HepG2 (cell line): ENCODE data around the gene NOTCH4. TPM values are rescaled to one million over a fixed set of nuclear protein-coding genes. Genes with fewer than 3 reads are reported as not detected.

ENCODE experiments used
- ATM ChIP-seq: fragments of 450-650 bp; IDR thresholded peaks from 2 replicates; pipeline ENCODE4 v1.7.1; 2017; ENCODE audit warnings: mild to moderate bottlenecking, borderline replicate concordance
- CSRNP1 ChIP-seq: sonication (generic); formaldehyde crosslinking; IDR thresholded peaks from 2 replicates; pipeline ENCODE4 v1.8.1; 2023; ENCODE audit warnings: mild to moderate bottlenecking, missing genetic modification reagents
- DNMT3B ChIP-seq: conservative IDR thresholded peaks from 2 replicates; pipeline ENCODE4 v1.6.1; 2016; ENCODE audit warnings: missing biosample characterization, control low read depth
- GLMP ChIP-seq: sonication (generic); formaldehyde crosslinking; IDR thresholded peaks from 2 replicates; pipeline ENCODE4 v1.9.0; 2021; ENCODE audit warnings: missing genetic modification reagents, mild to moderate bottlenecking, borderline replicate concordance
- HMG20A ChIP-seq: IDR thresholded peaks from 2 replicates; pipeline ENCODE4 v1.6.1; 2016; ENCODE audit warnings: borderline replicate concordance
- HNRNPLL ChIP-seq: fragments of 200-400 bp; formaldehyde crosslinking; IDR thresholded peaks from 2 replicates; pipeline ENCODE4 v1.6.1; 2017; ENCODE audit warnings: mild to moderate bottlenecking, low read depth, low read length; ENCODE audit not compliant: poor library complexity, severe bottlenecking
- HNRNPUL1 ChIP-seq: fragments of 200-400 bp; formaldehyde crosslinking; IDR thresholded peaks from 2 replicates; pipeline ENCODE4 v1.6.1; 2017; ENCODE audit warnings: low read depth, mild to moderate bottlenecking, low read length, moderate library complexity
- MEF2D ChIP-seq: sonication (generic); formaldehyde crosslinking; IDR thresholded peaks from 2 replicates; pipeline ENCODE4 v1.5.1; 2020; ENCODE audit warnings: mild to moderate bottlenecking, missing genetic modification reagents
- NR3C1 ChIP-seq: sonication (generic); formaldehyde crosslinking; IDR thresholded peaks from 2 replicates; pipeline ENCODE4 v1.4.0; 2020; ENCODE audit warnings: missing genetic modification reagents
- PAXIP1 ChIP-seq: sonication (generic); formaldehyde crosslinking; conservative IDR thresholded peaks from 2 replicates; pipeline ENCODE4 v1.4.0; 2020; ENCODE audit warnings: mild to moderate bottlenecking, missing genetic modification reagents, moderate library complexity
- SALL1 ChIP-seq: sonication (generic); formaldehyde crosslinking; IDR thresholded peaks from 2 replicates; pipeline ENCODE4 v1.8.0; 2022; ENCODE audit warnings: mild to moderate bottlenecking, missing genetic modification reagents
- SRF ChIP-seq: IDR thresholded peaks from 2 replicates; pipeline ENCODE4 v1.6.1; 2011; ENCODE audit warnings: mild to moderate bottlenecking, low read depth, low read length, moderate library complexity
- ZBTB1 ChIP-seq: sonication (generic); formaldehyde crosslinking; IDR thresholded peaks from 2 replicates; pipeline ENCODE4 v1.4.0; 2020; ENCODE audit warnings: missing genetic modification reagents, borderline replicate concordance
- ZNF142 ChIP-seq: sonication (generic); formaldehyde crosslinking; IDR thresholded peaks from 2 replicates; pipeline ENCODE4 v1.4.0; 2020; ENCODE audit warnings: missing genetic modification reagents
- ZNF33A ChIP-seq: sonication (generic); formaldehyde crosslinking; IDR thresholded peaks from 2 replicates; pipeline ENCODE4 v1.5.1; 2020; ENCODE audit warnings: missing genetic modification reagents, mild to moderate bottlenecking, moderate library complexity, borderline replicate concordance
- ZNF468 ChIP-seq: sonication (generic); formaldehyde crosslinking; IDR thresholded peaks from 2 replicates; pipeline ENCODE4 v1.8.0; 2022; ENCODE audit warnings: mild to moderate bottlenecking, moderate library complexity, missing genetic modification reagents
- ZNF674 ChIP-seq: sonication (generic); formaldehyde crosslinking; IDR thresholded peaks from 2 replicates; pipeline ENCODE4 v1.5.0; 2020; ENCODE audit warnings: low read depth, mild to moderate bottlenecking, missing genetic modification reagents
- ZNF724P ChIP-seq: sonication (generic); formaldehyde crosslinking; IDR thresholded peaks from 2 replicates; pipeline ENCODE4 v1.8.0; 2022; ENCODE audit warnings: missing genetic modification reagents, borderline replicate concordance
- ZNF781 ChIP-seq: sonication (generic); formaldehyde crosslinking; IDR thresholded peaks from 2 replicates; pipeline ENCODE4 v1.5.1; 2020; ENCODE audit warnings: borderline replicate concordance, mild to moderate bottlenecking, missing genetic modification reagents; ENCODE audit errors: not compliant biosample characterization
- polyA plus RNA-seq, 8 experiments: library from polyadenylated mRNA; depleted of rRNA in 3 of 8; stranded (reverse) in 7 of 8; unstranded in 1 of 8; fragments of >200 nt; fragmentation: Illumina TruSeq in 4 of 8; extraction: Trizol in 4 of 8; gene quantifications; 2 replicates each; pipeline versions ENCODE4 v1.2.1 to v1.2.3, GENCODE V29; 2011 to 2016; ENCODE audit warnings: low read depth in 4 of 8, missing spikeins in 1 of 8, mixed read lengths in 1 of 8; ENCODE audit not compliant: insufficient read depth in 1 of 8
- total RNA-seq, 5 experiments: library from RNA; depleted of rRNA; stranded (reverse); fragments of >200 nt; fragmentation: Illumina TruSeq; extraction: Trizol; gene quantifications; 2 replicates each; pipeline ENCODE4 v1.2.3, GENCODE V29; 2016; ENCODE audit warnings: low read depth in 1 of 5

The NOTCH4 gene
- total and polyA plus RNA-seq, 2 of the 13 experiments (the other 11 are each of a cell fraction or from before 2014, with no cell fraction given), result 0.51 to 0.83 TPM

GRCh38 chr6:32195652-32195901 lies 28.3 kb downstream of the NOTCH4 start (continued):
- no peak for TF ChIP-seq ZNF142 (CRISPR knock-in tag)
- no peak for TF ChIP-seq ZNF724P (CRISPR knock-in tag)
- TF ChIP-seq HNRNPUL1, result no peak
- no peak for TF ChIP-seq HMG20A (CRISPR knock-in tag)
- no peak for TF ChIP-seq MEF2D (CRISPR knock-in tag)
- no peak for TF ChIP-seq NR3C1 (CRISPR knock-in tag)
- TF ChIP-seq ATM, result no peak
- no peak for TF ChIP-seq ZNF674 (CRISPR knock-in tag)
- TF ChIP-seq SRF, result no peak
- no peak for TF ChIP-seq ZNF468 (CRISPR knock-in tag)
- TF ChIP-seq GLMP (CRISPR knock-in tag), result no peak
- TF ChIP-seq ZBTB1 (CRISPR knock-in tag), result no peak
- TF ChIP-seq ZNF33A (CRISPR knock-in tag), result no peak
- no peak; the same call in 1 of the 2 replicates for TF ChIP-seq DNMT3B (CRISPR knock-in tag)
- peak; percentile 98; the same call in 1 of the 2 replicates for TF ChIP-seq CSRNP1 (CRISPR knock-in tag)
- no peak for TF ChIP-seq SALL1 (CRISPR knock-in tag)
- TF ChIP-seq ZNF781 (CRISPR knock-in tag), result no peak
- TF ChIP-seq PAXIP1 (CRISPR knock-in tag), result peak; percentile 42; the same call in 1 of the 2 replicates
- peak; percentile 92 for TF ChIP-seq HNRNPLL
